IMR-90 (cell line): Measurements from ENCODE around the gene CLDN2. TPM values are rescaled to one million over a fixed set of nuclear protein-coding genes. Genes with fewer than 3 reads are reported as not detected.

Experiments
- ATAC-seq: fragments of 200-7000 bp; cut with Tn5 transposase; 2 replicates; pipeline ENCODE4 v1.9.1; 2020; ENCODE audit warnings: low read depth, mild to moderate bottlenecking, moderate library complexity
- BruUV-seq: library from RNA; stranded (reverse); fragments of 400-500 nt; replicated peaks from 2 replicates; lab custom pipeline; 2021; lab: Mats Ljungman, UMichigan
- CTCF ChIA-PET: fragments of 300-600 bp; formaldehyde crosslinking; extraction: SDS; loops from one replicate; lab custom pipeline; 2021; ENCODE audit warnings: antibody characterized with exemption; lab: Yijun Ruan, JAX
- POLR2A ChIA-PET: fragments of 300-600 bp; sonication (Branson Sonifier 250); formaldehyde crosslinking; loops from one replicate; lab custom pipeline; 2022; ENCODE audit warnings: antibody characterized with exemption; ENCODE audit not compliant: unreplicated experiment; lab: Charles Lee
- DNase-seq: peaks from one replicate; pipeline ENCODE4 v3.0.0; 2013
- H2AFZ ChIP-seq: replicated peaks from 2 replicates; pipeline ENCODE3; 2013; ENCODE audit warnings: low read length, mild to moderate bottlenecking; ENCODE audit not compliant: poor library complexity
- H2AK5ac ChIP-seq: 2 replicates; pipeline ENCODE4 v1.6.1; 2013; ENCODE audit warnings: low read depth, low read length, inconsistent platforms
- H2AK9ac ChIP-seq: replicated peaks from 2 replicates; pipeline ENCODE3; 2013; ENCODE audit warnings: mild to moderate bottlenecking, low read depth, low read length, moderate library complexity; ENCODE audit not compliant: poor library complexity
- H2BK120ac ChIP-seq: 2 replicates; pipeline ENCODE4 v1.6.1; 2013; ENCODE audit warnings: low read depth, low read length, inconsistent platforms
- H2BK15ac ChIP-seq: 3 replicates; pipeline ENCODE4 v1.6.1; 2013; ENCODE audit warnings: low read depth, low read length, inconsistent platforms
- H2BK20ac ChIP-seq: 2 replicates; pipeline ENCODE4 v1.6.1; 2013; ENCODE audit warnings: low read depth, mild to moderate bottlenecking, inconsistent platforms, low read length, moderate library complexity
- H2BK5ac ChIP-seq: 2 replicates; pipeline ENCODE4 v1.6.1; 2013; ENCODE audit warnings: mild to moderate bottlenecking, low read depth, low read length, inconsistent platforms; ENCODE audit not compliant: poor library complexity, severe bottlenecking
- H3K14ac ChIP-seq: replicated peaks from 2 replicates; pipeline ENCODE4 v1.6.1; 2013; ENCODE audit warnings: low read depth, low read length, inconsistent platforms
- H3K18ac ChIP-seq: 2 replicates; pipeline ENCODE4 v1.6.1; 2013; ENCODE audit warnings: low read depth, low read length, control low read depth
- H3K23ac ChIP-seq: 2 replicates; pipeline ENCODE4 v1.6.1; 2013; ENCODE audit warnings: low read depth, low read length, inconsistent platforms
- H3K27ac ChIP-seq: 2 replicates; pipeline ENCODE4 v1.5.1; 2013; ENCODE audit warnings: mild to moderate bottlenecking, control low read depth, low read length; ENCODE audit not compliant: insufficient read depth
- H3K27me3 ChIP-seq: 2 replicates; pipeline ENCODE4 v1.6.1; 2013; ENCODE audit warnings: low read length; ENCODE audit not compliant: control insufficient read depth, insufficient read depth
- H3K36me3 ChIP-seq: 2 replicates; pipeline ENCODE4 v1.6.1; 2013; ENCODE audit warnings: low read length, mixed read lengths; ENCODE audit not compliant: control insufficient read depth, insufficient read depth
- H3K4ac ChIP-seq: 2 replicates; pipeline ENCODE4 v1.6.1; 2013; ENCODE audit warnings: low read depth, low read length, inconsistent platforms
- H3K4me1 ChIP-seq: 2 replicates; pipeline ENCODE4 v1.6.1; 2013; ENCODE audit warnings: low read length, mixed read lengths; ENCODE audit not compliant: control insufficient read depth, insufficient read depth
- H3K4me2 ChIP-seq: 2 replicates; pipeline ENCODE4 v1.6.1; 2013; ENCODE audit warnings: low read depth, mild to moderate bottlenecking, control low read depth, low read length, moderate library complexity
- H3K4me3 ChIP-seq: 2 replicates; pipeline ENCODE4 v1.5.1; 2013; ENCODE audit warnings: low read depth, mild to moderate bottlenecking, control low read depth, low read length, moderate library complexity; ENCODE audit not compliant: insufficient read depth
- H3K56ac ChIP-seq: 2 replicates; pipeline ENCODE4 v1.6.1; 2013; ENCODE audit warnings: low read length, inconsistent platforms; ENCODE audit not compliant: insufficient read depth; ENCODE audit errors: extremely low read depth
- H3K79me1 ChIP-seq, 2 experiments: 2 replicates each; pipeline ENCODE4 v1.6.1; 2013; ENCODE audit warnings: low read length in 2 of 2, inconsistent platforms in 1 of 2, low read depth in 1 of 2
- H3K9ac ChIP-seq: 2 replicates; pipeline ENCODE4 v1.6.1; 2013; ENCODE audit warnings: low read depth, low read length, control low read depth
- H3K9me1 ChIP-seq: 2 replicates; pipeline ENCODE4 v1.6.1; 2013; ENCODE audit warnings: low read length, inconsistent platforms; ENCODE audit not compliant: insufficient read depth
- H3K9me3 ChIP-seq: 2 replicates; pipeline ENCODE4 v1.6.1; 2013; ENCODE audit warnings: low read length; ENCODE audit not compliant: control insufficient read depth, insufficient read depth
- H4K20me1 ChIP-seq: 2 replicates; pipeline ENCODE4 v1.6.1; 2013; ENCODE audit warnings: low read length, inconsistent platforms; ENCODE audit not compliant: insufficient read depth
- H4K5ac ChIP-seq: 2 replicates; pipeline ENCODE4 v1.6.1; 2013; ENCODE audit warnings: mild to moderate bottlenecking, low read depth, low read length, control low read depth
- H4K8ac ChIP-seq, 2 experiments: 2 replicates each; pipeline ENCODE4 v1.6.1; 2013; ENCODE audit warnings: low read depth in 2 of 2, low read length in 2 of 2, control low read depth in 1 of 2, inconsistent platforms in 1 of 2
- H4K91ac ChIP-seq: 2 replicates; pipeline ENCODE4 v1.6.1; 2013; ENCODE audit warnings: low read depth, low read length, inconsistent platforms; ENCODE audit not compliant: insufficient read depth
- RAD21 ChIP-seq: IDR thresholded peaks from 2 replicates; pipeline ENCODE4 v1.6.1; 2012; ENCODE audit warnings: low read length, improper control_type of control experiment
- SMC3 ChIP-seq: fragments of 150-350 bp; IDR thresholded peaks from 2 replicates; pipeline ENCODE4 v1.6.1; 2016; ENCODE audit warnings: low read depth, mild to moderate bottlenecking, antibody characterized with exemption, low read length, moderate library complexity
- WGBS, 2 experiments: methylation state at CpG; one replicate each; pipeline versions ENCODE4 v1.1.5 to v1.1.7; 2013; ENCODE audit warnings: missing lambda C conversion rate in 2 of 2; ENCODE audit not compliant: insufficient read length in 1 of 2; ENCODE audit errors: extremely low coverage in 2 of 2; 5-methylcytosine and 5-hydroxymethylcytosine counted together
- dilution Hi-C: fragments of 300-500 bp; cut with HindIII; formaldehyde crosslinking; loops from one replicate; pipeline ENCODE4 v1.14.3; 2018; ENCODE audit warnings: low sequenced_read_pairs; ENCODE audit not compliant: unreplicated experiment
- in situ Hi-C: fragments of 300-500 bp; cut with MboI; formaldehyde crosslinking; loops from 3 replicates; pipeline ENCODE4 v1.14.3; 2019; ENCODE audit warnings: low sequenced_read_pairs, inconsistent platforms, mixed read lengths
- intact Hi-C: fragments of 100-400 bp; cut with micrococcal nuclease; formaldehyde crosslinking; loops from 2 replicates; pipeline ENCODE4 v1.10.0; 2022
- polyA plus RNA-seq, 3 experiments: library from polyadenylated mRNA; depleted of rRNA; stranded (reverse); fragments of >200 nt; gene quantifications; 2 replicates each; pipeline ENCODE4 v1.2.3, GENCODE V29; 2012; ENCODE audit warnings: low replicate concordance in 1 of 3
- total RNA-seq: library from RNA; depleted of rRNA; stranded (reverse); fragments of >200 nt; gene quantifications from 2 replicates; pipeline ENCODE4 v1.2.3, GENCODE V29; 2012
- TF ChIP-seq, protein P1 (sequence below): fragments of 150-350 bp; IDR thresholded peaks from 2 replicates; pipeline ENCODE4 v1.6.1; 2017; ENCODE audit warnings: mild to moderate bottlenecking, antibody characterized with exemption, low read length, low read depth
- TF ChIP-seq, protein P2 (sequence below): conservative IDR thresholded peaks from 2 replicates; pipeline ENCODE4 v1.5.1; 2012; ENCODE audit warnings: mild to moderate bottlenecking, low read depth, low read length, improper control_type of control experiment

CLDN2 gene
- total and polyA plus RNA-seq, 2 of the 4 experiments (the other 2 are of a cell fraction), result 0.03 TPM; not detected in 1

DNA sequence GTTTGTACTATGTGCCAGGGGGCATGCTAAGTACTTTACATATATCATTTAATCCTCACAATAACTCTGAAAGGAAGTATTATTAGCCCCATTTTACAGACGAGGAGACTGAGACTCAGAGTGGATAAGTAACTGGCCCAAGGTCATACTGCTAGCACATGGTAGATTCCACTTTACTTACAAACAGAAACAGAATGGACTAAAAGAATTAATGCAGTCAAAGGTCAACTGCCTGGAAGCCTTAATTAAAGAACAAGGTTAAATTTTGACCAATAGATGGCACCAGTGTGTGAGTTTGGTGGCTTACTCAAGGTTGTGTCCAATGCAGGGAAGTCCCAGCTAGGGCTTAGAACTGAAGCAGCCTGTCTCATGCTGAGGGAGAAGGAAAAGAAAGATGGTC is 21.7 kb upstream of the CLDN2 start:
- Histone ChIP-seq H2AK5ac (no peak overlapping the region), H2BK20ac (no peak overlapping the region), H3K4me3 (no peak overlapping the region), H3K23ac (no peak overlapping the region), H3K4ac (no peak overlapping the region), H3K79me1 (no peaks in the 10 kb centered on the region), H3K4me2 (no peak overlapping the region), H2AFZ (no peak overlapping the region), H3K4me1 (0 out of 2 replicates have a peak, but pooled peaks cover 3% of the 10 kb centered on the region), H3K9ac (no peak overlapping the region), H4K91ac (no peak overlapping the region), H4K5ac (no peak overlapping the region), H3K27me3 (peaks cover 6% of the 10 kb centered on the region), H3K18ac (no peak overlapping the region), H2BK15ac (no peak overlapping the region), H4K20me1 (no peaks in the 10 kb centered on the region), H2BK5ac (no peak overlapping the region), H3K9me3 (no peaks in the 10 kb centered on the region), H3K14ac (no peak overlapping the region), H3K9me1 (peaks cover 11% of the 10 kb centered on the region; the same call in 1 of the 2 replicates), H2AK9ac (no peak overlapping the region), H4K8ac (no peak overlapping the region), H3K27ac (no peak overlapping the region), H2BK120ac (no peak overlapping the region), H3K36me3 (no peaks in the 10 kb centered on the region), H3K56ac (no peak overlapping the region)
- no CpG with 5 or more reads among the region's 1 CpG for WGBS, 2 experiments
- ChIA-PET POLR2A (no interaction called here), CTCF (interaction anchor here (0.6 to 3.0 kb wide), 5 partner anchors 34 to 118 kb away, joined by 3 to 18 read pairs (median 3); no protein-coding TSS in a partner anchor)
- in situ Hi-C loops (no loop called here), intact Hi-C loops (loop anchor here (10.0 kb wide), 6 partner anchors 126 to 996 kb away; partner anchors contain the start of genes PRPS1 and RBM41), dilution Hi-C loops (no loop called here)
- TF ChIP-seq, protein P1, sequence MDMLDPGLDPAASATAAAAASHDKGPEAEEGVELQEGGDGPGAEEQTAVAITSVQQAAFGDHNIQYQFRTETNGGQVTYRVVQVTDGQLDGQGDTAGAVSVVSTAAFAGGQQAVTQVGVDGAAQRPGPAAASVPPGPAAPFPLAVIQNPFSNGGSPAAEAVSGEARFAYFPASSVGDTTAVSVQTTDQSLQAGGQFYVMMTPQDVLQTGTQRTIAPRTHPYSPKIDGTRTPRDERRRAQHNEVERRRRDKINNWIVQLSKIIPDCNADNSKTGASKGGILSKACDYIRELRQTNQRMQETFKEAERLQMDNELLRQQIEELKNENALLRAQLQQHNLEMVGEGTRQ, result no peak
- TF ChIP-seq SMC3 (peak; percentile 31; the same call in 1 of the 2 replicates), RAD21 (peak; percentile 59)
- TF ChIP-seq, protein P2, sequence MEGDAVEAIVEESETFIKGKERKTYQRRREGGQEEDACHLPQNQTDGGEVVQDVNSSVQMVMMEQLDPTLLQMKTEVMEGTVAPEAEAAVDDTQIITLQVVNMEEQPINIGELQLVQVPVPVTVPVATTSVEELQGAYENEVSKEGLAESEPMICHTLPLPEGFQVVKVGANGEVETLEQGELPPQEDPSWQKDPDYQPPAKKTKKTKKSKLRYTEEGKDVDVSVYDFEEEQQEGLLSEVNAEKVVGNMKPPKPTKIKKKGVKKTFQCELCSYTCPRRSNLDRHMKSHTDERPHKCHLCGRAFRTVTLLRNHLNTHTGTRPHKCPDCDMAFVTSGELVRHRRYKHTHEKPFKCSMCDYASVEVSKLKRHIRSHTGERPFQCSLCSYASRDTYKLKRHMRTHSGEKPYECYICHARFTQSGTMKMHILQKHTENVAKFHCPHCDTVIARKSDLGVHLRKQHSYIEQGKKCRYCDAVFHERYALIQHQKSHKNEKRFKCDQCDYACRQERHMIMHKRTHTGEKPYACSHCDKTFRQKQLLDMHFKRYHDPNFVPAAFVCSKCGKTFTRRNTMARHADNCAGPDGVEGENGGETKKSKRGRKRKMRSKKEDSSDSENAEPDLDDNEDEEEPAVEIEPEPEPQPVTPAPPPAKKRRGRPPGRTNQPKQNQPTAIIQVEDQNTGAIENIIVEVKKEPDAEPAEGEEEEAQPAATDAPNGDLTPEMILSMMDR, result peak; percentile 55
- peak; percentile 41 for ATAC-seq
- DNase-seq, result peak; percentile 53
- BruUV-seq, result no TSS peak
